Esophagus squamous epithelium (tissue), 5 donors: ENCODE data around the gene NAV2. TPM values are rescaled to one million over a fixed set of nuclear protein-coding genes. Genes with fewer than 3 reads are reported as not detected.

Experiments
- DNase-seq: peaks from one replicate; lab custom pipeline; 2025; lab: John Stamatoyannopoulos, UW
- H3K27ac ChIP-seq, 4 donors: fragments of 200-600 bp; sonication (generic); one replicate each; pipeline ENCODE4 v1.5.1; 2016 to 2019; ENCODE audit warnings: mild to moderate bottlenecking in 1 of 4
- H3K27me3 ChIP-seq, 4 donors: fragments of 200-600 bp; sonication (generic); 1 replicate in 3 of 4; 2 replicates in 1 of 4; pipeline versions ENCODE4 v1.5.1 to v1.6.0; 2017 to 2021; ENCODE audit warnings: antibody characterized with exemption in 1 of 4
- H3K36me3 ChIP-seq, 3 donors: fragments of 200-600 bp; sonication (generic); one replicate each; pipeline ENCODE4 v1.5.1; 2016 to 2019
- H3K4me1 ChIP-seq, 3 donors: fragments of 200-600 bp; sonication (generic); one replicate each; pipeline ENCODE4 v1.5.1; 2017 to 2019
- H3K4me3 ChIP-seq, 4 donors: fragments of 200-600 bp; sonication (generic); 1 replicate in 3 of 4; 2 replicates in 1 of 4; pipeline ENCODE4 v1.5.1; 2016 to 2019; ENCODE audit warnings: mild to moderate bottlenecking in 2 of 4, moderate library complexity in 1 of 4
- H3K9me3 ChIP-seq, 3 donors: fragments of 200-600 bp; sonication (generic); one replicate each; pipeline ENCODE4 v1.5.1; 2016 to 2019
- CTCF ChIP-seq, 6 experiments: fragments of 450-650 bp in 4 of 6; fragments of 200-600 bp in 2 of 6; sonication (generic) in 2 of 6; IDR thresholded peaks; one replicate each; pipeline ENCODE4 v1.5.1; 2016 to 2019; ENCODE audit warnings: antibody characterized with exemption in 6 of 6, mild to moderate bottlenecking in 4 of 6, moderate library complexity in 4 of 6
- POLR2A ChIP-seq, 4 donors: fragments of 450-650 bp; IDR thresholded peaks; one replicate each; pipeline ENCODE4 v1.6.1; 2017; ENCODE audit warnings: antibody characterized with exemption in 4 of 4, mild to moderate bottlenecking in 4 of 4, moderate library complexity in 3 of 4
- WGBS, 2 donors: methylation state at CpG; one replicate each; pipeline ENCODE4 v1.1.5; 2018; 5-methylcytosine and 5-hydroxymethylcytosine counted together
- intact Hi-C: fragments of 100-400 bp; cut with DNase I; formaldehyde crosslinking; loops from one replicate; pipeline ENCODE4 v1.15.0; 2022
- total RNA-seq, 4 donors: library from RNA; depleted of rRNA; stranded (reverse); fragments of >200 nt; gene quantifications; one replicate each; pipeline ENCODE4 v1.1.0, GENCODE V29; 2016
- donor health status: DM: yes; HTN: yes; CAD: no.

Gene NAV2
- total RNA-seq, 4 donors from 2014 or later, result 4.9 to 19.1 (median 14.6) TPM

- Histone ChIP-seq H3K4me3 (no peak overlapping the region), H3K9me3 (no peaks in the 10 kb centered on the region), H3K4me1 (peaks cover 12 to 60% (median 22%) of the 10 kb centered on the region in 3 donors), H3K27ac (peak overlapping the region in 2 of 4 donors; percentile 42 to 56), H3K27me3 (no peaks in the 10 kb centered on the region), H3K36me3 (peaks cover 0 to 4% (median 0%) of the 10 kb centered on the region in 3 donors)
- TF ChIP-seq CTCF (IDR thresholded peaks at IDR 0.05) (no peak), POLR2A (IDR thresholded peaks at IDR 0.05) (no peak)
- intact Hi-C loops, result no loop called here
- 84 to 89% methylated on average over 5 of the region's 5 CpGs for WGBS, 2 donors
- DNase-seq, result no peak
Measured at GRCh38 chr11:19982774-19983495, 270.3 kb downstream of the NAV2 start.

GRCh38 chr11:19984048-19984742 is 271.6 kb downstream of the NAV2 start:
- 96 to 100% methylated on average over 3 to 7 of the region's 8 CpGs for WGBS, 2 donors
- H3K27ac ChIP-seq, result peak overlapping the region in 2 of 4 donors; percentile 42 to 56
- TF ChIP-seq CTCF (IDR thresholded peaks at IDR 0.05) (no peak), POLR2A (IDR thresholded peaks at IDR 0.05) (no peak)

GRCh38 chr11:19985111-19985510 is 272.5 kb downstream of the NAV2 start:
- intact Hi-C loops, result no loop called here
- Histone ChIP-seq H3K9me3 (no peaks in the 10 kb centered on the region), H3K4me1 (peaks cover under 1 to 52% (median 8%) of the 10 kb centered on the region in 3 donors), H3K27me3 (no peaks in the 10 kb centered on the region), H3K36me3 (peaks cover 0 to 4% (median 0%) of the 10 kb centered on the region in 3 donors), H3K27ac (no peak overlapping the region), H3K4me3 (no peak overlapping the region)
- DNase-seq, result no peak
- TF ChIP-seq POLR2A (IDR thresholded peaks at IDR 0.05), result no peak

More at GRCh38 chr11:19984048-19984742, 271.6 kb downstream of the NAV2 start:
- H3K4me1 ChIP-seq, result peaks cover 10 to 61% (median 16%) of the 10 kb centered on the region in 3 donors
- no peaks in the 10 kb centered on the region for H3K9me3 ChIP-seq
- intact Hi-C loops, result no loop called here
- no peak overlapping the region for H3K4me3 ChIP-seq
- H3K36me3 ChIP-seq, result peaks cover 0 to 4% (median 0%) of the 10 kb centered on the region in 3 donors
- no peak for DNase-seq
- H3K27me3 ChIP-seq, result no peaks in the 10 kb centered on the region

- Histone ChIP-seq H3K27ac (peak overlapping the region in 2 of 4 donors; percentile 44 to 69), H3K36me3 (peaks cover 0 to 4% (median 0%) of the 10 kb centered on the region in 3 donors), H3K9me3 (no peaks in the 10 kb centered on the region), H3K4me3 (no peak overlapping the region), H3K4me1 (peaks cover 0 to 39% (median 3%) of the 10 kb centered on the region in 3 donors), H3K27me3 (no peaks in the 10 kb centered on the region)
- DNase-seq, result no peak
- TF ChIP-seq POLR2A (IDR thresholded peaks at IDR 0.05), result no peak
- TF ChIP-seq CTCF (IDR thresholded peaks at IDR 0.05), result no peak
- 44 to 64% methylated on average over 2 of the region's 2 CpGs for WGBS, 2 donors
- intact Hi-C loops, result no loop called here
Measured at GRCh38 chr11:19987331-19987801, 274.7 kb downstream of the NAV2 start.

GRCh38 chr11:19988598-19988997 is 276.0 kb downstream of the NAV2 start:
- WGBS, 2 donors, result 50 to 60% methylated on average over 1 to 2 of the region's 2 CpGs
- Histone ChIP-seq H3K27ac (peak overlapping the region in 2 of 4 donors; percentile 44 to 57), H3K4me1 (peaks cover 0 to 32% (median 3%) of the 10 kb centered on the region in 3 donors), H3K36me3 (peaks cover 0 to 13% (median 0%) of the 10 kb centered on the region in 3 donors), H3K4me3 (no peak overlapping the region), H3K27me3 (no peaks in the 10 kb centered on the region), H3K9me3 (no peaks in the 10 kb centered on the region)
- intact Hi-C loops, result no loop called here
- DNase-seq, result no peak
- no peak for TF ChIP-seq POLR2A (IDR thresholded peaks at IDR 0.05)
